ENCODE measurements around the gene HECW1.

DNA sequence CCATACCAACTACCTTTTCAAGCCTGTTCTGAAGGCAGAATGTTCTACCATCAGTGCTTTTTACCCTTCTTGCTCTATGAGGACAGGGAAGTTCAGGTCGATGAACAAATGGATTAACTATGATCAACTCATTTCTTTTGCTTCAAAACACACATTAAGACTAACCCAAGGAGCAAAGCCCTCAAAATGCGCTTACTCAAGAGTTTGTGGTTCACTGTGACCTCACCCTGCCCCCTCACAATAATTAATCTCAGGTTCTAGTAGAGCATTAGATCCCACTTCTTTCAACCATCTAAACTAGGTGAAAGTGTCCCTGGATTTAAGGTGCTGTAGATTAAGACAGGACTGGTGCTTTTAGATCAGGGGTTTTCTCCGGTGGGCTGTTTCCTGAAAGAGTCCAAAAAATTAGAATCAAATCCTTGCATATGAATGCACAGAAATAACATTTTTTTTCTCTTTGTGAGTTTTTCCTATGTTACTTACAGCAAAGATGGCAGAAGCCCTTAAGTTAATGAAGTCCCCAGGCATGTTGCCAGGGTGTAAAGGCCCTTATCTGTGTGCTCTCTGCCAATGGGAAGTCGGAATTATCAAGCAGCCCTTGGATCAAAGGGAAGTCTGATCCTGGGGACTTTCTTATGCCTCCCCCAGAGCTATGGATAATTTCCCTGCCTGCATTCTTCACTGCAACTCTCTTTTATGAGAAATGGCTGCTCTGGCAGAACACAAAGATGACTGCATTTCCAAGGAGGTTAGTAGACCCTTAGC is 264.9 kb downstream of the HECW1 start:
- no peak for TF ChIP-seq FOXM1 (IDR thresholded peaks at IDR 0.05; ENCODE audit: borderline replicate concordance)
- TF ChIP-seq ARNT (IDR thresholded peaks at IDR 0.05) = no peak
- TF ChIP-seq FOXK2 (IDR thresholded peaks at IDR 0.05) = no peak
- TF ChIP-seq SP1 (IDR thresholded peaks at IDR 0.05) = no peak
- TF ChIP-seq, protein P1, sequence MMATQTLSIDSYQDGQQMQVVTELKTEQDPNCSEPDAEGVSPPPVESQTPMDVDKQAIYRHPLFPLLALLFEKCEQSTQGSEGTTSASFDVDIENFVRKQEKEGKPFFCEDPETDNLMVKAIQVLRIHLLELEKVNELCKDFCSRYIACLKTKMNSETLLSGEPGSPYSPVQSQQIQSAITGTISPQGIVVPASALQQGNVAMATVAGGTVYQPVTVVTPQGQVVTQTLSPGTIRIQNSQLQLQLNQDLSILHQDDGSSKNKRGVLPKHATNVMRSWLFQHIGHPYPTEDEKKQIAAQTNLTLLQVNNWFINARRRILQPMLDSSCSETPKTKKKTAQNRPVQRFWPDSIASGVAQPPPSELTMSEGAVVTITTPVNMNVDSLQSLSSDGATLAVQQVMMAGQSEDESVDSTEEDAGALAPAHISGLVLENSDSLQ (IDR thresholded peaks at IDR 0.05) = no peak
- TF ChIP-seq FOXA1 (IDR thresholded peaks at IDR 0.05) = no peak
- TF ChIP-seq TARDBP (IDR thresholded peaks at IDR 0.05) = no peak
- TF ChIP-seq BHLHE40 (IDR thresholded peaks at IDR 0.05; ENCODE audit: borderline replicate concordance) = no peak

All from HEK293T (cell line).